H1 (cell line): ENCODE measurements around the gene CASK.

ENCODE experiments used
- CBX5 ChIP-seq: fragments of 300-800, 300-1000 bp; sonication (generic); IDR thresholded peaks from 2 replicates; pipeline ENCODE4 v1.7.1; 2016; ENCODE audit warnings: antibody characterized with exemption, low read length, low read depth
- CEBPB ChIP-seq: IDR thresholded peaks from 2 replicates; pipeline ENCODE4 v1.6.1; 2012; ENCODE audit warnings: low read depth, low read length
- CHD1 ChIP-seq: IDR thresholded peaks from 2 replicates; pipeline ENCODE4 v1.6.1; 2012; ENCODE audit warnings: low read depth, low read length, improper control_type of control experiment
- CTCF ChIP-seq, 3 experiments: IDR thresholded peaks; 1 replicate in 2 of 3; 2 replicates in 1 of 3; pipeline versions ENCODE4 v1.5.1 to v1.6.1; 2011; ENCODE audit warnings: low read length in 3 of 3, mild to moderate bottlenecking in 3 of 3, inconsistent platforms in 2 of 3, low read depth in 1 of 3, moderate library complexity in 1 of 3; ENCODE audit not compliant: insufficient read depth in 1 of 3; ENCODE audit errors: control extremely low read depth in 1 of 3
- YY1 ChIP-seq: IDR thresholded peaks from 2 replicates; pipeline ENCODE4 v1.6.1; 2011; ENCODE audit warnings: low read depth, mild to moderate bottlenecking, low read length

- TF ChIP-seq CTCF (IDR thresholded peaks at IDR 0.05; ENCODE audit: control extremely low read depth in 1 of 3, insufficient read depth in 1 of 3, low read depth in 1 of 3, low read length in 3 of 3) (no peak), YY1 (no peak), CHD1 (no peak), CBX5 (no peak), CEBPB (no peak)
Observed at GRCh38 chrX:41588271-41588670, 335.1 kb downstream of the CASK start.
